Adrenal gland (tissue), 12 donors: Measurements from ENCODE around the gene INO80. TPM values are rescaled to one million over a fixed set of nuclear protein-coding genes. Genes with fewer than 3 reads are reported as not detected.

Experiments used
- DNase-seq, 7 donors: peaks; one replicate each; pipeline ENCODE4 v3.0.0-alpha.2; 2019 to 2020
- H3K27ac ChIP-seq, 5 donors: fragments of 200-600 bp; sonication (generic) in 4 of 5; 1 replicate in 3 of 5; 2 replicates in 2 of 5; pipeline versions ENCODE4 v1.5.1 to v1.8.0; 2016 to 2020; ENCODE audit warnings: mild to moderate bottlenecking in 1 of 5
- H3K27me3 ChIP-seq: fragments of 200-600 bp; 2 replicates; pipeline ENCODE4 v1.8.0; 2021
- H3K36me3 ChIP-seq, 2 donors: fragments of 200-600 bp; replicated peaks in 1 of 2; 1 replicate in 1 of 2; 2 replicates in 1 of 2; pipeline versions ENCODE4 v1.5.1 to v1.8.0; 2018 to 2022
- H3K4me1 ChIP-seq, 2 donors: fragments of 200-600 bp; replicated peaks in 1 of 2; 1 replicate in 1 of 2; 2 replicates in 1 of 2; pipeline versions ENCODE4 v1.5.1 to v1.8.0; 2018 to 2021
- H3K4me3 ChIP-seq, 4 donors: fragments of 200-600 bp; sonication (generic) in 3 of 4; one replicate each; pipeline ENCODE4 v1.5.1; 2016 to 2018
- H3K9me3 ChIP-seq, 3 donors: fragments of 200-600 bp; sonication (generic) in 1 of 3; replicated peaks in 1 of 3; 1 replicate in 2 of 3; 2 replicates in 1 of 3; pipeline versions ENCODE4 v1.5.1 to v1.8.0; 2016 to 2021
- CTCF ChIP-seq, 6 experiments: fragments of 450-650 bp in 4 of 6; fragments of 200-600 bp in 2 of 6; sonication (generic) in 1 of 6; IDR thresholded peaks; 1 replicate in 5 of 6; 2 replicates in 1 of 6; pipeline versions ENCODE4 v1.5.1 to v1.8.0; 2016 to 2021; ENCODE audit warnings: antibody characterized with exemption in 6 of 6, mild to moderate bottlenecking in 2 of 6, moderate library complexity in 1 of 6
- POLR2A ChIP-seq, 2 donors: fragments of 450-650 bp; IDR thresholded peaks; one replicate each; pipeline ENCODE4 v1.6.1; 2017; ENCODE audit warnings: antibody characterized with exemption in 2 of 2, mild to moderate bottlenecking in 2 of 2, moderate library complexity in 1 of 2
- WGBS, 4 donors: extraction: QIAGEN DNeasy Blood & Tissue Kit in 2 of 4; methylation state at CpG; one replicate each; pipeline versions ENCODE4 v1.1.5 to v1.1.7; 2013 to 2017; 5-methylcytosine and 5-hydroxymethylcytosine counted together
- intact Hi-C, 2 donors: fragments of 100-400 bp; cut with DNase I; formaldehyde crosslinking; loops; one replicate each; pipeline versions ENCODE4 v1.14.1 to v1.15.0; 2022 to 2023
- polyA plus RNA-seq, 3 donors: library from polyadenylated mRNA; stranded (reverse); fragments of 200-250 nt in 2 of 3; fragments of 350-450 nt in 1 of 3; fragmentation: Illumina TruSeq in 1 of 3; extraction: RNeasy Lipid Tissue Mini Kit (QIAGEN cat#74804) in 1 of 3; gene quantifications; one replicate each; pipeline ENCODE4 v1.2.3, GENCODE V29; 2013 to 2014
- total RNA-seq, 9 donors: library from RNA; depleted of rRNA in 4 of 9; stranded (reverse); fragments of >200 nt in 4 of 9; fragments of 120-200 nt in 1 of 9; fragmentation: NEBNext Ultra II Directional in 1 of 9; extraction: Animal tissue kit (Norgen Biotek cat#: 25700) in 1 of 9; gene quantifications; one replicate each; pipeline versions ENCODE4 v1.1.0 to v1.2.4, GENCODE V29; 2013 to 2023
- donor health status: healthy with polysubstance abuse.
- donor health status: Bipolar disorder and iron deficiency.
- donor health status: DM: yes; HTN: yes; CAD: no.
- donor health status: DM: no; HTN: no; CAD: no.
- donor health status: DM: no; HTN: no; CAD: no.
- donor health status: DM: yes; HTN: yes; CAD: no.

The INO80 gene
- total and polyA plus RNA-seq, 12 donors: 5.4 to 25.0 (median 17.7) TPM

- intact Hi-C loops: no loop called here
- Histone ChIP-seq H3K9me3 (no peaks in the 10 kb centered on the region), H3K27ac (no peak overlapping the region), H3K27me3 (no peaks in the 10 kb centered on the region), H3K4me3 (no peak overlapping the region), H3K4me1 (no peaks in the 10 kb centered on the region), H3K36me3 (no peaks in the 10 kb centered on the region)
- TF ChIP-seq POLR2A (IDR thresholded peaks at IDR 0.05): no peak
- no peak for TF ChIP-seq CTCF (IDR thresholded peaks at IDR 0.05)
- DNase-seq: no peak
- 84 to 94% (median 88%) methylated on average over 6 to 8 of the region's 8 CpGs for WGBS, 4 donors
Measured at GRCh38 chr15:40969363-40969762, 146.7 kb downstream of the INO80 start.

GRCh38 chr15:40968290-40969085 lies 147.6 kb downstream of the INO80 start:
- DNase-seq: no peak
- WGBS, 4 donors: 63 to 73% (median 70%) methylated on average over 7 of the region's 7 CpGs
- no peaks in the 10 kb centered on the region for H3K4me1 ChIP-seq
- intact Hi-C loops: no loop called here
- no peaks in the 10 kb centered on the region for H3K9me3 ChIP-seq
- no peaks in the 10 kb centered on the region for H3K27me3 ChIP-seq
- no peak overlapping the region for H3K27ac ChIP-seq
- H3K36me3 ChIP-seq: no peaks in the 10 kb centered on the region
- no peak for TF ChIP-seq POLR2A (IDR thresholded peaks at IDR 0.05)
- TF ChIP-seq CTCF (IDR thresholded peaks at IDR 0.05): no peak
- no peak overlapping the region for H3K4me3 ChIP-seq

- TF ChIP-seq POLR2A (IDR thresholded peaks at IDR 0.05) (no peak), CTCF (IDR thresholded peaks at IDR 0.05) (no peak)
- Histone ChIP-seq H3K9me3 (no peaks in the 10 kb centered on the region), H3K27ac (no peak overlapping the region), H3K27me3 (no peaks in the 10 kb centered on the region), H3K4me1 (no peaks in the 10 kb centered on the region), H3K4me3 (no peak overlapping the region), H3K36me3 (no peaks in the 10 kb centered on the region)
- DNase-seq: no peak
- 77 to 82% (median 79%) methylated on average over 12 to 13 of the region's 13 CpGs for WGBS, 4 donors
- intact Hi-C loops: no loop called here
Measured at GRCh38 chr15:40964634-40965033, 151.4 kb downstream of the INO80 start.

- Histone ChIP-seq H3K4me3 (no peak overlapping the region), H3K36me3 (no peaks in the 10 kb centered on the region), H3K4me1 (no peaks in the 10 kb centered on the region), H3K9me3 (no peaks in the 10 kb centered on the region), H3K27ac (no peak overlapping the region), H3K27me3 (no peaks in the 10 kb centered on the region)
- no peak for DNase-seq
- intact Hi-C loops: no loop called here
- WGBS, 4 donors: 70 to 82% (median 81%) methylated on average over 7 to 8 of the region's 8 CpGs
- no peak for TF ChIP-seq CTCF (IDR thresholded peaks at IDR 0.05)
- no peak for TF ChIP-seq POLR2A (IDR thresholded peaks at IDR 0.05)
Measured at GRCh38 chr15:40964006-40964405, 152.1 kb downstream of the INO80 start.
